Measurements from ENCODE around the gene TNS3. TPM values are rescaled to one million over a fixed set of nuclear protein-coding genes. Genes with fewer than 3 reads are reported as not detected.

TNS3 gene
- total and polyA plus RNA-seq, 10 of the 15 experiments (the other 5 are each of a cell fraction or from before 2014, with no cell fraction given): 0.27 to 2.7 (median 0.79) TPM

- no peaks in the 10 kb centered on the region for H3K36me3 ChIP-seq (ENCODE audit: control insufficient read depth in 2 of 2, insufficient read depth in 2 of 2, low read length in 1 of 2)
- ChIA-PET SMC1A (ENCODE audit: uncharacterized antibody, unreplicated experiment) (no interaction called here), POLR2A (no interaction called here), RAD21 (ENCODE audit: unreplicated experiment) (no interaction called here), CTCF (interaction anchor here (1.0 kb wide), 1 partner anchor 131 kb away, joined by 3 read pairs; no protein-coding TSS in a partner anchor)
- WGBS (ENCODE audit: insufficient coverage, insufficient replicate concordance, low lambda C conversion rate, missing lambda C conversion rate): 74% methylated on average over 7 of the region's 7 CpGs
- FAIRE-seq: no peak
- intact Hi-C loops (cut with micrococcal nuclease; ENCODE audit: unreplicated experiment): no loop called here
- H3K9ac ChIP-seq (ENCODE audit: control insufficient read depth, insufficient read depth, low read length): no peak overlapping the region
- H3K27ac ChIP-seq (ENCODE audit: control insufficient read depth, insufficient read depth): no peak overlapping the region
- H3K79me2 ChIP-seq (ENCODE audit: control insufficient read depth, insufficient read depth, low read length): no peaks in the 10 kb centered on the region
- TF ChIP-seq IRF3 (IDR thresholded peaks at IDR 0.05) (no peak), RUNX3 (IDR thresholded peaks at IDR 0.05; ENCODE audit: low read length) (no peak), SRF (IDR thresholded peaks at IDR 0.05; ENCODE audit: low read depth in 2 of 2, low read length in 2 of 2) (no peak), MXI1 (IDR thresholded peaks at IDR 0.05; ENCODE audit: low read depth, low read length) (no peak), RAD21 (IDR thresholded peaks at IDR 0.05; ENCODE audit: insufficient read depth, low read depth, low read length) (no peak), IKZF1 (conservative IDR thresholded peaks at IDR 0.05) (no peak), SPI1 (IDR thresholded peaks at IDR 0.05; ENCODE audit: borderline replicate concordance, insufficient read depth, low read depth, low read length) (no peak), PAX8 (IDR thresholded peaks at IDR 0.05) (no peak), FOXM1 (IDR thresholded peaks at IDR 0.05; ENCODE audit: low read depth, low read length) (no peak), TCF7 (IDR thresholded peaks at IDR 0.05; ENCODE audit: borderline replicate concordance) (no peak), GATAD2B (conservative IDR thresholded peaks at IDR 0.05; ENCODE audit: low read depth) (no peak), SMAD5 (IDR thresholded peaks at IDR 0.05; ENCODE audit: low read depth) (no peak), BRCA1 (IDR thresholded peaks at IDR 0.05; ENCODE audit: low read depth, low read length) (no peak)
- DNase-seq (ENCODE audit: low read depth, low spot score): no peak
- in situ Hi-C loops (cut with MboI): no loop called here
- BruUV-seq (replicated peaks): no TSS peak
- no peaks in the 10 kb centered on the region for H3K9me3 ChIP-seq (replicated peaks; ENCODE audit: control insufficient read depth, insufficient read depth, low read length)
- no peak overlapping the region for H3K4me3 ChIP-seq
- peaks cover 47% of the 10 kb centered on the region for H3K4me1 ChIP-seq (ENCODE audit: control insufficient read depth, insufficient read depth, low read length)
- no peaks in the 10 kb centered on the region for H4K20me1 ChIP-seq (ENCODE audit: control insufficient read depth, insufficient read depth)
- no peak overlapping the region for H2AFZ ChIP-seq (ENCODE audit: control insufficient read depth, low read depth, low read length)
- H3K4me2 ChIP-seq (ENCODE audit: control insufficient read depth, insufficient read depth): peak overlapping the region; percentile 28
- no peak for ATAC-seq
- no peaks in the 10 kb centered on the region for H3K27me3 ChIP-seq (replicated peaks in 1 of 2; ENCODE audit: control insufficient read depth in 2 of 2, insufficient read depth in 2 of 2, low read length in 1 of 2)
Measured at GRCh38 chr7:47496666-47497065, 85.2 kb downstream of the TNS3 start.

All from GM12878 (cell line).